Duodenal mucosa (tissue), 2 donors: ENCODE measurements around the gene DHX30.
"Not testable (repeated sequence)": the region's sequence is repeated elsewhere in the genome, so short reads cannot be mapped to it uniquely, and the experiment has no call there.

Experiments used
- H3K27ac ChIP-seq: one replicate; pipeline ENCODE4 v1.7.0; 2013; ENCODE audit warnings: low read depth, low read length
- H3K27me3 ChIP-seq, 2 donors: one replicate each; pipeline ENCODE4 v1.7.0; 2013; ENCODE audit warnings: low read length in 2 of 2, control low read depth in 1 of 2; ENCODE audit not compliant: insufficient read depth in 2 of 2, control insufficient read depth in 1 of 2
- H3K36me3 ChIP-seq, 2 donors: one replicate each; pipeline ENCODE4 v1.7.0; 2013; ENCODE audit warnings: low read length in 2 of 2, control low read depth in 1 of 2; ENCODE audit not compliant: insufficient read depth in 2 of 2, control insufficient read depth in 1 of 2
- H3K4me1 ChIP-seq, 2 donors: one replicate each; pipeline ENCODE4 v1.7.0; 2013; ENCODE audit warnings: low read length in 2 of 2, control low read depth in 1 of 2; ENCODE audit not compliant: insufficient read depth in 2 of 2, control insufficient read depth in 1 of 2
- H3K4me3 ChIP-seq, 2 donors: one replicate each; pipeline ENCODE4 v1.7.0; 2013; ENCODE audit warnings: low read length in 2 of 2, low read depth in 1 of 2
- H3K9ac ChIP-seq, 2 donors: one replicate each; pipeline ENCODE4 v1.7.0; 2013; ENCODE audit warnings: low read length in 2 of 2, low read depth in 1 of 2
- H3K9me3 ChIP-seq, 2 donors: one replicate each; pipeline ENCODE4 v1.7.0; 2013; ENCODE audit warnings: low read length in 2 of 2, control low read depth in 1 of 2; ENCODE audit not compliant: control insufficient read depth in 1 of 2

Gene DHX30

DNA sequence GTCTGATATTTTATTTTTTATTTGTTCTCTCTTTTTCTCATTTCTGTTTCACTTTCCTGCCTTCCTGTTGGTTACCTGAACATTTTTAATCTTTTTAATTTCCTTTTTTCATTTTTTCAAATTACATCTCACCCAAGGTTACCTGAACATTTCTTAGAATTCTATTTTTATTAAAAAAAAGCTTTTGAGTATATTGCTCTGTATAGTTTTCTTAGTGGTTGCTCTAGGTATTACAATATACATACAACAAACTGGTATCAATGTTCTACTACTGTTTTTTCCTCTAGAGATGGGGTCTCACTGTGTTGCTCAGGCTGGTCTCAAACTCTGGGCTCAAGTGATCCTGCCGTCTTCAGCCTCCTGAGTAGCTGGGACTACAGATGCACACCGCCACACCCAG is 79.4 kb downstream of the DHX30 start:
- Histone ChIP-seq H3K9ac (no peak overlapping the region), H3K36me3 (peaks cover 3 to 6% of the 10 kb centered on the region in 2 donors), H3K9me3 (no peaks in the 10 kb centered on the region), H3K27ac (no peak overlapping the region), H3K4me1 (no peaks in the 10 kb centered on the region), H3K27me3 (no peaks in the 10 kb centered on the region), H3K4me3 (no peak overlapping the region)

DNA sequence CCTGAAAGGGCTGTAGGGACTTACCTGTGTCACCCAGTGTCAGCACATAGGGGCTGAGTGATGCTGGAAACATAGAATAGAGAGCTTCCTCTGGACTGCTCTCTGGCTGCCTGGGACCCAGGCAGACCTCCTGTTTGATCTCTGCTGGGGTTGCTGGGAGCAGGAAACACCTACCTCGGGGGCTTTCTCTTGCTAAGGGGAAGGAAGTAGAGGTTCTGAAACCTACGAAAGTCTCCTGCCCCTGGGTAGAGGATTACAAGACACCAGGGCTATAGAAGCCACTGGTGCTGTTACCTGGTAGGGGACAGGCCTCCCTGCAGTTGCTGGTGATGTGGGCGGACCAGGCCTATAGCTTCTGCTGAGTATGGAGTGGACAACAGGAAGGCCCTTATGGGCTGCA is 81.7 kb downstream of the DHX30 start:
- Histone ChIP-seq H3K27ac (no peak overlapping the region), H3K4me1 (no peaks in the 10 kb centered on the region), H3K27me3 (no peaks in the 10 kb centered on the region), H3K36me3 (peaks cover 3 to 7% of the 10 kb centered on the region in 2 donors), H3K9ac (no peak overlapping the region), H3K9me3 (no peaks in the 10 kb centered on the region), H3K4me3 (no peak overlapping the region)

DNA sequence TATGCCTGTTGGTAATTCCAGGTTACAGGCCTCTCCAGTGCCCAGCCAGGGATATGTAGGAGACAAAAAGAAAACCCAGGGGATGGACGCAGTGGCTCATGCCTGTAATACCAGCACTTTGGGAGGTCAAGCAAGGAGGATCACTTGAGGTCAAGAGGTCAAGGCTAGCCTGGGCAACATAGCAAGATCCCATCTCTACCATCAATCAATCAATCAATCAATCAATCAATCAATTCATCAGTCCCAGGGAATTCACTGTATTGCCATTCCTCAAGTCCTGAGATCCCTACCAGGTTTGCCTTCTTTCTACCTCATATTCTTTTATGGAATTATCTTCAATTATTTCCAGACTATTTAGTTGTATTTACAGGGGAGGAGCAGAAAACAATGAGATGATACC is 82.2 kb downstream of the DHX30 start:
- Histone ChIP-seq H3K27me3 (no peaks in the 10 kb centered on the region), H3K36me3 (peaks cover 3 to 7% of the 10 kb centered on the region in 2 donors), H3K9me3 (no peaks in the 10 kb centered on the region), H3K4me1 (no peaks in the 10 kb centered on the region), H3K4me3 (no peak overlapping the region), H3K27ac (no peak overlapping the region), H3K9ac (no peak overlapping the region)

DNA sequence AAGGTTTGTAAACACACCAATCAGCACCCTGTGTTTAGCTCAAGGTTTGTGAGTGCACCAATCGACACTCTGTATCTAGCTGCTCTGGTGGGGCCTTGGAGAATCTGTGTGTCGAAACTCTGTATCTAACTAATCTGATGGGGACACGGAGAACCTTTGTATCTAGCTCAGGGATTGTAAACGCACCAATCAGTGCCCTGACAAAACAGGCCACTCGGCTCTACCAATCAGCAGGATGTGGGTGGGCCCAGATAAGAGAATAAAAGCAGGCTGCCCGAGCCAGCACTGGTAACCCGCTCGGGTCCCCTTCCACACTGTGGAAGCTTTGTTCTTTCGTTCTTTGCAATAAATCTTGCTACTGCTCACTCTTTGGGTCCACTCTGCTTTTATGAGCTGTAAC is 85.1 kb downstream of the DHX30 start:
- not testable (repeated sequence) for H3K4me3 ChIP-seq, H3K9me3 ChIP-seq, H3K27ac ChIP-seq, H3K27me3 ChIP-seq, H3K9ac ChIP-seq, H3K4me1 ChIP-seq
- H3K36me3 ChIP-seq: peaks cover 20 to 26% of the 10 kb centered on the region in 2 donors

DNA sequence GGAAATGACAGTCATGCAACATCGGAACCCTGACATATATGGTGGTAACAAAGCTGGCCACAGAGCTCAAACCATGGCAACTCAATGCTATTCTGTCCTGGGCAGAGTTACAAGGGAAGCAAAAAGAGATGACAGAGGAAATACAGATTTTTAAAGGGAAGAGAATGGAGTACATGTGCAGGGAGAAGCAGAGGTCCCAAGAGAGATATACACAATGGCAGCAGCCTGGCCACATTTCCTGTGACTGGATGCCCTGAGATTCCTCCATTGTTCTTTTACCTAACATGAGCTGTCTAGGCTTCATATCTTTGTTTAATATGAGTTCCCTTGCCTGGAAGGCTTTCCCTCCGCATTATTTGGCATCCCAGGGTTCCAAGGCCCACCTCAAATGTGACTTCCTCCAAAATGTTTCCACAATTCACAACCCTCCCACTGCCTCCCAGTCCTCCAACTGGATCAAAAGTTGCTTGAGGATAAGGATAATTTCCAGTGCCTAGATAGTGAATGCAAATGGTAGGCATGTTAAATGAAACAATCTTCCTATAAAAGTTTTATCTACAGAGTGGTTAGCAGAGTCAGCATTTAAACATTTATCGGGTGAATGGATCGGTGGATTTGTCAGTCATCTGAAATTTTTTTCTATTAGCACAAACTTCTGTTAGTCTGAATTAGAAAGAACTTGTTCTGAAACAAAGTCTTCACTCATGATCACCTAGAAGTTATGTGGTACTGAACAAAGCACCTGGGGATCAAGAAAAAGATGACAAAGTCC is 86.2 kb downstream of the DHX30 start:
- no peak overlapping the region for H3K9ac ChIP-seq
- peaks cover 0 to 4% of the 10 kb centered on the region in 2 donors for H3K4me1 ChIP-seq
- H3K36me3 ChIP-seq: peaks cover 20 to 29% of the 10 kb centered on the region in 2 donors
- no peaks in the 10 kb centered on the region for H3K9me3 ChIP-seq
- H3K4me3 ChIP-seq: no peak overlapping the region
- no peaks in the 10 kb centered on the region for H3K27me3 ChIP-seq
- no peak overlapping the region for H3K27ac ChIP-seq

DNA sequence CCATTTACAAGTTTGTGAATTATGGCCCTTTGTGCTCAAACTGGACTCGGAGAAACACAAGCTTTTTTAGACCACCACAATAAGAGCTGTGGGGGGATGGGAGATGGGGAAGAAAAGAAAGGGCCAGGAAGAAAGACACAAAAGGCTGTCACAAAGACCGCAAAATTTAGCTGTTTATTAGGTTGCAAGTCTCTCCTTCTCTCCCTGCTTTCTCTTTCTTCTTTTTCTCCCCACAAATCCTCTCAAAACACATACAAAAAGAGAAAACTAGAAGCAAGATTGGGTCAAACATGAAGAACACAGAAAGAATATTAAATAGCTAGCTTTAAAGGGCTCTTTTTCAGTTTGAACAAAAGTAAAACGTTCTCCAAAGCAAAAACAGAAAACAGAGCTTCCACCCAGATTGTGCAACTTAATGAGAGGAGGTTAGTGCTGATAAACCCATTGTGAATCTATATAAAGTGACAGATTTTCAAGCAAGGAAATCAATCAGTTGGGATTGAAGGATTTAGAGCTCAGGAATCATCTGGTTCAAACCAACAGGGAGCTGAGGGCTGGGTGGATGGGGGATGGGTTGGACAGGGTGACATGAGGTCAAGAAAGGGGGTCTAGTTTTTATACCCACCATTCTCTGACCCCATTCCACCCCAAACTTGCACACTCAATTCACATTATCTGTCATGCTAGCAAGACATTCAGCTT is 87.3 kb downstream of the DHX30 start:
- H3K4me3 ChIP-seq: no peak overlapping the region
- H3K27ac ChIP-seq: no peak overlapping the region
- H3K4me1 ChIP-seq: peaks cover 0 to 4% of the 10 kb centered on the region in 2 donors
- H3K36me3 ChIP-seq: peaks cover 17 to 29% of the 10 kb centered on the region in 2 donors
- no peaks in the 10 kb centered on the region for H3K9me3 ChIP-seq
- H3K27me3 ChIP-seq: no peaks in the 10 kb centered on the region
- no peak overlapping the region for H3K9ac ChIP-seq

DNA sequence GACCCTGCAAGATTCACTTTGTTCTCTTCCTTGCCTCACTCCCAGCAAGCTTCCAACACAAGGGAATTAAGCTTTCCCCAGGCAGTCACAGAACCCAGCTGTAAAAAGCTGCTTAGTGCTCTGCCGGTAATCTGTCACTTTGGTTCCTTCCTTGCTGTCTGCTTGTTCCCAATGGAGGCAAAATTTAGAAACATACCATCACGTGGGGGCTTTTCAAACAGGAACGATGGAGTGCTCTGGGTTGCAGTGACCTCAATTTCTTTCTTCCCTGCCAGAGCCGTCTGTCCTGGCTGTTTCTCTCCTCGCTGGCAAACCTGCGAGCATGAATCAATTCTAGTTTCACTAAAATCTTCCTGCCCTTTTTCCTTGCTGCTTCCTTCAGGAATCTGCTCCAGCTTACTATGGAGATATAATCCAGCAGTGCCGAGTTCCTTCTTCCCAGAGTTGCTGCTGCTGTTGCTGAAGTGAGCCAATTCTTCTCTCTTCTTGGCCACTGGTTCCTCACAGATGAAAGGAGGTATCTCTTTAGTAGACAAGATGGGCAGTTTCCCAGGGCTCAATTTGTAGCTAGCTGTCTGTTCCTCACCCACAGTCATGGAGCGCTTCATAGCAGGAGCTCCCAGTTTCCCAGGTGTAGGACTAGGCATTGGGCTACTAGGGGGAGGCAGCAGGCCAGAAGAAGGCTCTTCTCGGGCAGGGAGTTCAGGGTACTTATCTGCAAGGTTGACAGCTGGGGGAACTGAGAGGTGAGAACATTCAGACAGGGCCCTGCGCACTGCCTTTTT is 88.1 kb downstream of the DHX30 start:
- H3K4me1 ChIP-seq: peaks cover 0 to 4% of the 10 kb centered on the region in 2 donors
- H3K9me3 ChIP-seq: no peaks in the 10 kb centered on the region
- no peak overlapping the region for H3K4me3 ChIP-seq
- H3K27ac ChIP-seq: no peak overlapping the region
- H3K27me3 ChIP-seq: no peaks in the 10 kb centered on the region
- no peak overlapping the region for H3K9ac ChIP-seq
- H3K36me3 ChIP-seq: peaks cover 17 to 29% of the 10 kb centered on the region in 2 donors

DNA sequence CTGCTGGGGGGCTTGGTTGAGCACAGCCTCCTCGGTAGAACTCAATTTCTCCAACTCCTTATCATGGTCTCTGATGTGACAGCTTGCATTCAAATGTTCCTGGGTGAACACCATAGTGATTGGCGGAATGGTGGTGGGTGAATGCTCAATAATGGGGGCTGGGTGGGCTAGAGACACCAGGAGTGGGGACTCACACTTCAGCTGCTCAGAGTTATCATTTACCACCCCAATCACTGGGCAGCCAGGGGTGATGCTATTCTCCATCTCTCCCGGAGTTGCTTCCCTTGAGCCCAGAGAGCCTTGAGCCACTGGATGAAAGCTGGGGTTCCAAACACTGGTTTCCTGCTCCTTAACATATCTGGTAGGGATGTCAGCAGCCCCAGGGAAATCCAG is 88.7 kb downstream of the DHX30 start:
- Histone ChIP-seq H3K4me3 (no peak overlapping the region), H3K27ac (no peak overlapping the region), H3K9ac (no peak overlapping the region), H3K4me1 (peaks cover 0 to 4% of the 10 kb centered on the region in 2 donors), H3K9me3 (no peaks in the 10 kb centered on the region), H3K27me3 (no peaks in the 10 kb centered on the region), H3K36me3 (peaks cover 17 to 29% of the 10 kb centered on the region in 2 donors)

DNA sequence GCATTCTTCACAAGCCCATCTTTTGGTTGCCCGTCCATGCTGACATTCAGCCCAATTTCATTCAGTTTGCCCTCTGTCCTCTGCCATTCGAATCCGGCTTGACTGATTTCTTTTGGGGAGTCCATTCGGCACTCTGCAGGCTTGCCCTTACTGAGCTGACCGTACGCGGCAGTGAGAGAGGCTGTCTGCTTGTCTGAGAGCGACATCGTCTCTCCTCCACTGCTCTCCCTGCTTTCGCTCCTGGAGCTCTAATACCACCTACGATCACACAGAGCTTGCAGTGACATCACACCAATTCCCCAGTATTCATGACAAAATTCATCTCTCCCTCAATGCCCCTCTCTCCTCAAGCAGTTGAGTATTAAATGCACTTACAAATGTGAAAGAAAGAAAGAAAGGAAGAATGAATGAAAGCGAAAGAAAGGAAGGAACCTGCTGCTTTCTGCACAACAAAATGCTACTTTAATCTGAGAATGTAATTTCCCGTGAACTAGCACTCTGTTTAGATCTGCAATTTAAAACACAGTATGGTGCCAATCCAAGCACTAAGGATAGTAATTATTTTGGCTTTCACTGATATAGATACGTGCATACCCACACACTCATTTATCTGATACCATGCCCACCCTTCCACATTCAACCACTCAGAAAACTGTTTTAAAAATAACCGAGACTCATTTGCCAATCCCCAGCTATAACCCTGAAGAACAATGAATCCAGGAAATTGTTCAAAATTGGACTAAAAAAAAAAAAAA is 89.5 kb downstream of the DHX30 start:
- Histone ChIP-seq H3K36me3 (peaks cover 17 to 33% of the 10 kb centered on the region in 2 donors), H3K27ac (no peak overlapping the region), H3K9ac (no peak overlapping the region), H3K9me3 (no peaks in the 10 kb centered on the region), H3K4me3 (no peak overlapping the region), H3K4me1 (peaks cover 0 to 4% of the 10 kb centered on the region in 2 donors), H3K27me3 (no peaks in the 10 kb centered on the region)
